GM12891 (cell line): ENCODE measurements around the gene TSPO.

Source experiments
- POLR2A ChIP-seq: IDR thresholded peaks from 2 replicates; pipeline ENCODE4 v1.6.1; 2011; ENCODE audit warnings: low read depth, low read length, control low read depth
- POLR2AphosphoS5 ChIP-seq: IDR thresholded peaks from 2 replicates; pipeline ENCODE4 v1.6.1; 2011; ENCODE audit warnings: low read depth, low read length, control low read depth
- SPI1 ChIP-seq: IDR thresholded peaks from 2 replicates; pipeline ENCODE4 v1.6.1; 2011; ENCODE audit warnings: low read depth, low read length, control low read depth
- TAF1 ChIP-seq: IDR thresholded peaks from 2 replicates; pipeline ENCODE4 v1.6.1; 2011; ENCODE audit warnings: low read depth, low read length, control low read depth

GRCh38 chr22:43155789-43156188 lies 4.4 kb downstream of the TSPO start:
- TF ChIP-seq POLR2A = no peak
- no peak for TF ChIP-seq POLR2AphosphoS5
- no peak for TF ChIP-seq TAF1
- no peak for TF ChIP-seq SPI1
